GM12878 (cell line): ENCODE data around the gene PTTG1. TPM values are rescaled to one million over a fixed set of nuclear protein-coding genes. Genes with fewer than 3 reads are reported as not detected.

Experiments
- BCL11A ChIP-seq: IDR thresholded peaks from 2 replicates; pipeline ENCODE4 v1.6.1; 2011; ENCODE audit warnings: low read depth, low read length
- CTCF ChIP-seq, 3 experiments: IDR thresholded peaks in 2 of 3; conservative IDR thresholded peaks in 1 of 3; 2 replicates each; pipeline ENCODE4 v1.5.1; 2011; ENCODE audit warnings: low read depth in 3 of 3, low read length in 3 of 3, mild to moderate bottlenecking in 3 of 3, control low read depth in 2 of 3, moderate library complexity in 2 of 3, inconsistent platforms in 1 of 3, mixed read lengths in 1 of 3; ENCODE audit not compliant: control insufficient read depth in 2 of 3, insufficient read depth in 1 of 3; ENCODE audit errors: extremely low read depth in 1 of 3
- E2F4 ChIP-seq: IDR thresholded peaks from 2 replicates; pipeline ENCODE4 v1.6.1; 2012; ENCODE audit warnings: low read depth, low read length, improper control_type of control experiment
- EED ChIP-seq: sonication (generic); IDR thresholded peaks from 2 replicates; pipeline ENCODE4 v1.6.1; 2016; ENCODE audit warnings: antibody characterized with exemption, low read depth
- HDAC2 ChIP-seq: fragments of 200-600 bp; sonication (generic); IDR thresholded peaks from 2 replicates; pipeline ENCODE4 v1.6.1; 2017
- HDGF ChIP-seq: fragments of 450-650 bp; IDR thresholded peaks from 2 replicates; pipeline ENCODE4 v1.6.1; 2016; ENCODE audit warnings: antibody characterized with exemption
- IKZF1 ChIP-seq: fragments of 450-650 bp; conservative IDR thresholded peaks from 2 replicates; pipeline ENCODE4 v1.6.1; 2017; ENCODE audit warnings: antibody characterized with exemption, mild to moderate bottlenecking
- IKZF2 ChIP-seq, 2 experiments: fragments of 450-650 bp; IDR thresholded peaks; 2 replicates each; pipeline ENCODE4 v1.6.1; 2017; ENCODE audit warnings: mild to moderate bottlenecking in 2 of 2, moderate library complexity in 2 of 2
- IRF5 ChIP-seq: fragments of 450-650 bp; IDR thresholded peaks from 2 replicates; pipeline ENCODE4 v1.6.1; 2017; ENCODE audit warnings: borderline replicate concordance
- JUND ChIP-seq: IDR thresholded peaks from 2 replicates; pipeline ENCODE4 v1.6.1; 2012; ENCODE audit warnings: low read depth, mild to moderate bottlenecking, low read length, improper control_type of control experiment, moderate library complexity
- MTA2 ChIP-seq: fragments of 450-650 bp; IDR thresholded peaks from 2 replicates; pipeline ENCODE4 v1.6.1; 2016; ENCODE audit warnings: low read depth, mild to moderate bottlenecking, moderate library complexity
- NBN ChIP-seq: fragments of 450-650 bp; IDR thresholded peaks from 2 replicates; pipeline ENCODE4 v1.6.1; 2016
- NR2C1 ChIP-seq: fragments of 450-650 bp; IDR thresholded peaks from 2 replicates; pipeline ENCODE4 v1.6.1; 2017; ENCODE audit warnings: antibody characterized with exemption, mild to moderate bottlenecking, moderate library complexity
- NR2C2 ChIP-seq: IDR thresholded peaks from 2 replicates; pipeline ENCODE4 v1.6.1; 2011; ENCODE audit warnings: borderline replicate concordance, low read depth; ENCODE audit not compliant: control insufficient read depth, insufficient read length
- REST ChIP-seq: IDR thresholded peaks from 2 replicates; pipeline ENCODE4 v1.6.1; 2012; ENCODE audit warnings: mild to moderate bottlenecking, low read depth, low read length
- SMARCA5 ChIP-seq: fragments of 450-650 bp; IDR thresholded peaks from 2 replicates; pipeline ENCODE4 v1.6.1; 2017; ENCODE audit warnings: mild to moderate bottlenecking
- SREBF1 ChIP-seq: IDR thresholded peaks from 2 replicates; pipeline ENCODE4 v1.6.1; 2012; ENCODE audit warnings: mild to moderate bottlenecking, low read length
- SRF ChIP-seq, 2 experiments: IDR thresholded peaks; 2 replicates each; pipeline ENCODE4 v1.6.1; 2011; ENCODE audit warnings: low read depth in 2 of 2, low read length in 2 of 2, mild to moderate bottlenecking in 1 of 2, moderate library complexity in 1 of 2
- STAT1 ChIP-seq: fragments of 450-650 bp; conservative IDR thresholded peaks from 2 replicates; pipeline ENCODE4 v1.6.1; 2014; ENCODE audit warnings: antibody characterized with exemption, mild to moderate bottlenecking
- TARDBP ChIP-seq: IDR thresholded peaks from 2 replicates; pipeline ENCODE4 v1.6.1; 2016; ENCODE audit warnings: borderline replicate concordance
- YBX1 ChIP-seq: fragments of 450-650 bp; IDR thresholded peaks from 2 replicates; pipeline ENCODE4 v1.6.1; 2016; ENCODE audit warnings: antibody characterized with exemption
- ZZZ3 ChIP-seq: IDR thresholded peaks from 2 replicates; pipeline ENCODE4 v1.6.1; 2011; ENCODE audit warnings: low read depth; ENCODE audit not compliant: control insufficient read depth, insufficient read length
- polyA plus RNA-seq, 11 experiments: library from polyadenylated mRNA; depleted of rRNA in 4 of 11; unstranded in 6 of 11; stranded (reverse) in 5 of 11; fragments of >200 nt; fragmentation: Nextera tagmentation in 4 of 11; fragmentation: Illumina TruSeq in 1 of 11; extraction: Ambion mirVana in 4 of 11; extraction: Trizol in 1 of 11; gene quantifications; 1 replicate in 1 of 11; 2 replicates in 10 of 11; pipeline versions ENCODE4 v1.2.1 to v1.2.3, GENCODE V29; 2011 to 2016; ENCODE audit warnings: inconsistent platforms in 2 of 11, missing spikeins in 2 of 11, low read depth in 1 of 11
- total RNA-seq, 4 experiments: library from RNA; depleted of rRNA in 3 of 4; stranded (reverse); fragments of >200 nt in 3 of 4; fragmentation: Illumina TruSeq in 1 of 4; extraction: Trizol in 1 of 4; gene quantifications; 2 replicates each; pipeline versions ENCODE4 v1.2.1 to v1.2.3, GENCODE V29; 2013 to 2021

The PTTG1 gene
- total and polyA plus RNA-seq, 10 of the 15 experiments (the other 5 are each of a cell fraction or from before 2014, with no cell fraction given) = 154 to 1,033 (median 377) TPM

- TF ChIP-seq EED = peak; percentile 97
- TF ChIP-seq MTA2 = peak; percentile 89
- peak; percentile 88 for TF ChIP-seq BCL11A
- TF ChIP-seq IRF5 = no peak
- no peak for TF ChIP-seq SREBF1
- no peak for TF ChIP-seq CTCF (IDR thresholded peaks at IDR 0.05 in 2 of 3, conservative IDR thresholded peaks at IDR 0.05 in 1 of 3; ENCODE audit: control insufficient read depth in 2 of 3, extremely low read depth in 1 of 3, insufficient read depth in 1 of 3, low read depth in 3 of 3, low read length in 3 of 3)
- peak; percentile 100 for TF ChIP-seq IKZF1
- TF ChIP-seq SRF (IDR thresholded peaks at IDR 0.05; ENCODE audit: low read depth in 2 of 2, low read length in 2 of 2) = 0 out of 4 replicates have a peak, but pooled peaks of 1 of the 2 experiments have one; percentile 33
- TF ChIP-seq E2F4 = no peak
- TF ChIP-seq HDAC2 = peak; percentile 53; the same call in 1 of the 2 replicates
- peak; percentile 88 for TF ChIP-seq HDGF
- peak; percentile 61; the same call in 1 of the 2 replicates for TF ChIP-seq YBX1
- TF ChIP-seq ZZZ3 = no peak
- TF ChIP-seq NR2C1 = no peak
- TF ChIP-seq IKZF2 (IDR thresholded peaks at IDR 0.05) = peak; percentile 99
- TF ChIP-seq REST = no peak
- TF ChIP-seq TARDBP = no peak; the same call in 1 of the 2 replicates
- TF ChIP-seq NR2C2 = no peak
- no peak for TF ChIP-seq JUND
- TF ChIP-seq STAT1 = 0 out of 2 replicates have a peak, but pooled peaks have one; percentile 32
- peak; percentile 99 for TF ChIP-seq NBN
- TF ChIP-seq SMARCA5 = no peak
Observed at GRCh38 chr5:160467555-160468362, 46.1 kb downstream of the PTTG1 start (continued).
